Panc1 (cell line): ENCODE measurements around the gene LSM14B.

Source experiments
- POLR2AphosphoS5 ChIP-seq: IDR thresholded peaks from 2 replicates; pipeline ENCODE4 v1.6.1; 2012; ENCODE audit warnings: mild to moderate bottlenecking, low read depth, low read length, moderate library complexity
- TCF7L2 ChIP-seq: IDR thresholded peaks from 2 replicates; pipeline ENCODE4 v1.6.1; 2011; ENCODE audit warnings: mild to moderate bottlenecking, low read depth, low read length, inconsistent platforms
- TF ChIP-seq, protein P1 (sequence below): fragments of 450-650 bp; IDR thresholded peaks from 2 replicates; pipeline ENCODE4 v1.5.1; 2017; ENCODE audit warnings: mild to moderate bottlenecking
- TF ChIP-seq, protein P2 (sequence below), 2 experiments: IDR thresholded peaks; 2 replicates each; pipeline ENCODE4 v1.6.1; 2011 to 2012; ENCODE audit warnings: low read depth in 2 of 2, control low read depth in 1 of 2, low read length in 1 of 2, mild to moderate bottlenecking in 1 of 2, moderate library complexity in 1 of 2; ENCODE audit not compliant: insufficient read depth in 1 of 2

DNA sequence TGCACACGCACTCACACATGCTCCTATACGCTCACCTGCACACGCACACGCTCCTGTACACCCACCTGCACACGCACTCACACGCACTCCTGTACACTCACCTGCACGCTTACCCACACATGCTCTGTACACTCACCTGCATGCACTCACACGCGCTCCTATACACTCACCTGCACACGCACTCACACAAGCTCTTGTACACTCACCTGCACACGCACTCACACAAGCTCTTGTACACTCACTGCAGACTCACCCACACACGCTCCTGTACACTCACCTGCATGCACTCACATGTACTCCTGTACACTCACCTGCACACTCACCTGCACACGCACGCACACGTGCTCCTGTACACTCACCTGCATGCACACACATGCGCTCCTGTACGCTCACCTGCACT, 34.6 kb upstream of the LSM14B start:
- TF ChIP-seq, protein P1, sequence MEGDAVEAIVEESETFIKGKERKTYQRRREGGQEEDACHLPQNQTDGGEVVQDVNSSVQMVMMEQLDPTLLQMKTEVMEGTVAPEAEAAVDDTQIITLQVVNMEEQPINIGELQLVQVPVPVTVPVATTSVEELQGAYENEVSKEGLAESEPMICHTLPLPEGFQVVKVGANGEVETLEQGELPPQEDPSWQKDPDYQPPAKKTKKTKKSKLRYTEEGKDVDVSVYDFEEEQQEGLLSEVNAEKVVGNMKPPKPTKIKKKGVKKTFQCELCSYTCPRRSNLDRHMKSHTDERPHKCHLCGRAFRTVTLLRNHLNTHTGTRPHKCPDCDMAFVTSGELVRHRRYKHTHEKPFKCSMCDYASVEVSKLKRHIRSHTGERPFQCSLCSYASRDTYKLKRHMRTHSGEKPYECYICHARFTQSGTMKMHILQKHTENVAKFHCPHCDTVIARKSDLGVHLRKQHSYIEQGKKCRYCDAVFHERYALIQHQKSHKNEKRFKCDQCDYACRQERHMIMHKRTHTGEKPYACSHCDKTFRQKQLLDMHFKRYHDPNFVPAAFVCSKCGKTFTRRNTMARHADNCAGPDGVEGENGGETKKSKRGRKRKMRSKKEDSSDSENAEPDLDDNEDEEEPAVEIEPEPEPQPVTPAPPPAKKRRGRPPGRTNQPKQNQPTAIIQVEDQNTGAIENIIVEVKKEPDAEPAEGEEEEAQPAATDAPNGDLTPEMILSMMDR = no peak
- TF ChIP-seq, protein P2, sequence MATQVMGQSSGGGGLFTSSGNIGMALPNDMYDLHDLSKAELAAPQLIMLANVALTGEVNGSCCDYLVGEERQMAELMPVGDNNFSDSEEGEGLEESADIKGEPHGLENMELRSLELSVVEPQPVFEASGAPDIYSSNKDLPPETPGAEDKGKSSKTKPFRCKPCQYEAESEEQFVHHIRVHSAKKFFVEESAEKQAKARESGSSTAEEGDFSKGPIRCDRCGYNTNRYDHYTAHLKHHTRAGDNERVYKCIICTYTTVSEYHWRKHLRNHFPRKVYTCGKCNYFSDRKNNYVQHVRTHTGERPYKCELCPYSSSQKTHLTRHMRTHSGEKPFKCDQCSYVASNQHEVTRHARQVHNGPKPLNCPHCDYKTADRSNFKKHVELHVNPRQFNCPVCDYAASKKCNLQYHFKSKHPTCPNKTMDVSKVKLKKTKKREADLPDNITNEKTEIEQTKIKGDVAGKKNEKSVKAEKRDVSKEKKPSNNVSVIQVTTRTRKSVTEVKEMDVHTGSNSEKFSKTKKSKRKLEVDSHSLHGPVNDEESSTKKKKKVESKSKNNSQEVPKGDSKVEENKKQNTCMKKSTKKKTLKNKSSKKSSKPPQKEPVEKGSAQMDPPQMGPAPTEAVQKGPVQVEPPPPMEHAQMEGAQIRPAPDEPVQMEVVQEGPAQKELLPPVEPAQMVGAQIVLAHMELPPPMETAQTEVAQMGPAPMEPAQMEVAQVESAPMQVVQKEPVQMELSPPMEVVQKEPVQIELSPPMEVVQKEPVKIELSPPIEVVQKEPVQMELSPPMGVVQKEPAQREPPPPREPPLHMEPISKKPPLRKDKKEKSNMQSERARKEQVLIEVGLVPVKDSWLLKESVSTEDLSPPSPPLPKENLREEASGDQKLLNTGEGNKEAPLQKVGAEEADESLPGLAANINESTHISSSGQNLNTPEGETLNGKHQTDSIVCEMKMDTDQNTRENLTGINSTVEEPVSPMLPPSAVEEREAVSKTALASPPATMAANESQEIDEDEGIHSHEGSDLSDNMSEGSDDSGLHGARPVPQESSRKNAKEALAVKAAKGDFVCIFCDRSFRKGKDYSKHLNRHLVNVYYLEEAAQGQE (IDR thresholded peaks at IDR 0.05; ENCODE audit: insufficient read depth in 1 of 2, low read depth in 2 of 2, low read length in 1 of 2) = no peak
- TF ChIP-seq POLR2AphosphoS5 (no peak), TCF7L2 (no peak)
